Endodermal cell (in vitro differentiated cells): Measurements from ENCODE around the gene NAALADL2. TPM values are rescaled to one million over a fixed set of nuclear protein-coding genes. Genes with fewer than 3 reads are reported as not detected.

ENCODE experiments used
- DNase-seq: peaks from one replicate; pipeline ENCODE4 v3.0.0-alpha.2; 2017
- H3K27ac ChIP-seq: 2 replicates; pipeline ENCODE4 v1.5.1; 2013; ENCODE audit warnings: mild to moderate bottlenecking, low read depth, low read length, moderate library complexity
- H3K27me3 ChIP-seq: 2 replicates; pipeline ENCODE4 v1.6.1; 2013; ENCODE audit warnings: mild to moderate bottlenecking, low read length, moderate library complexity; ENCODE audit not compliant: insufficient read depth, control insufficient read depth, poor library complexity, severe bottlenecking
- H3K36me3 ChIP-seq: 2 replicates; pipeline ENCODE4 v1.7.0; 2013; ENCODE audit warnings: mild to moderate bottlenecking, low read length, moderate library complexity; ENCODE audit not compliant: control insufficient read depth, insufficient read depth
- H3K4me1 ChIP-seq: one replicate; pipeline ENCODE4 v1.7.0; 2013; ENCODE audit warnings: low read length; ENCODE audit not compliant: control insufficient read depth, insufficient read depth
- H3K4me3 ChIP-seq: 2 replicates; pipeline ENCODE4 v1.5.1; 2013; ENCODE audit warnings: mild to moderate bottlenecking, low read length, moderate library complexity
- H3K9ac ChIP-seq: 2 replicates; pipeline ENCODE4 v1.6.1; 2013; ENCODE audit warnings: mild to moderate bottlenecking, low read length, moderate library complexity; ENCODE audit not compliant: poor library complexity, severe bottlenecking; ENCODE audit errors: extremely low read depth
- H3K9me3 ChIP-seq: 2 replicates; pipeline ENCODE4 v1.6.1; 2013; ENCODE audit warnings: mild to moderate bottlenecking, low read length, moderate library complexity; ENCODE audit not compliant: control insufficient read depth
- H3K27ac Mint-ChIP-seq: 2 replicates; pipeline ENCODE4 v1.8.0; 2020; ENCODE audit warnings: mixed read lengths
- H3K27me3 Mint-ChIP-seq: 2 replicates; pipeline ENCODE4 v1.8.0; 2021; ENCODE audit warnings: mild to moderate bottlenecking, mixed read lengths; ENCODE audit not compliant: insufficient read depth
- H3K36me3 Mint-ChIP-seq: 2 replicates; pipeline ENCODE4 v1.8.0; 2020; ENCODE audit warnings: low read depth, mixed read lengths
- H3K4me1 Mint-ChIP-seq: 2 replicates; pipeline ENCODE4 v1.8.0; 2020; ENCODE audit warnings: mixed read lengths
- H3K4me3 Mint-ChIP-seq: 2 replicates; pipeline ENCODE4 v1.8.0; 2020; ENCODE audit warnings: mild to moderate bottlenecking, moderate library complexity, mixed read lengths
- H3K9me3 Mint-ChIP-seq: 2 replicates; pipeline ENCODE4 v1.8.0; 2020; ENCODE audit warnings: mild to moderate bottlenecking, mixed read lengths
- CTCF ChIP-seq: fragments of 200-600 bp; sonication (generic); conservative IDR thresholded peaks from 2 replicates; pipeline ENCODE4 v1.5.0; 2021; ENCODE audit warnings: antibody characterized with exemption, mild to moderate bottlenecking
- WGBS, 2 experiments: methylation state at CpG; one replicate each; pipeline versions ENCODE4 v1.1.5 to v1.1.7; 2013; ENCODE audit warnings: missing lambda C conversion rate in 2 of 2, mixed read lengths in 1 of 2; ENCODE audit not compliant: insufficient coverage in 1 of 2, insufficient read length in 1 of 2; 5-methylcytosine and 5-hydroxymethylcytosine counted together
- total RNA-seq, 2 donors: library from RNA; stranded (reverse); fragmentation: NEBNext Ultra II Directional in 1 of 2; extraction: Animal tissue kit (Norgen Biotek cat#: 25700) in 1 of 2; gene quantifications; 2 replicates in 1 of 2; 3 replicates in 1 of 2; pipeline ENCODE4 v1.2.1, GENCODE V29; 2021

NAALADL2 gene
- total RNA-seq, 2 donors from 2014 or later = 1.6 to 1.8 TPM

DNA sequence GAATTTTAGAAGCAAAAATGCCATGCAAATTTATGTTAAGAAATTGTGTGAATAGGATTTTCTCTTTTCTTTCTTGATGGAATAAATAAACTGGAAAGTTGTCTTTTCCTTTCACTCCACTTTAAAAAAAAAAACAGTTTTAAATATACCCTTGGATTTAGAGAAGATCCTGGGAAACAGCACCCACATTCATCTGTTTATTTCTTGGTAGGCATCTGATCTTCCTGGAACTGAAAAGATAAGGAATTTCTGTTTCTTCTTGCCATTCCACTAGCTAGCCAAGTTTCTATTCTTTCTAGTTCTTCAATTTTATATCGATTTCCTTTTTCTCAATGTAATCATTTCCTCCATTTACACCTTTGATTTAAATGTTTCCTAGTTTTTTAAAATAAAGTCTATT, 420.8 kb downstream of the NAALADL2 start:
- no peak overlapping the region for H3K27ac Mint-ChIP-seq
- no peaks in the 10 kb centered on the region for H3K9me3 Mint-ChIP-seq
- no peak overlapping the region for H3K4me3 Mint-ChIP-seq
- peaks cover 4% of the 10 kb centered on the region for H3K4me1 Mint-ChIP-seq
- H3K27me3 Mint-ChIP-seq = no peaks in the 10 kb centered on the region
- H3K27ac ChIP-seq = no peak overlapping the region
- H3K27me3 ChIP-seq = no peaks in the 10 kb centered on the region
- H3K36me3 Mint-ChIP-seq = no peaks in the 10 kb centered on the region
- H3K9me3 ChIP-seq = no peaks in the 10 kb centered on the region
- 73 to 100% methylated on average over 1 of the region's 1 CpG for WGBS, 2 experiments
- no peak for TF ChIP-seq CTCF
- no peak for DNase-seq
- no peak overlapping the region for H3K9ac ChIP-seq
- H3K36me3 ChIP-seq = no peaks in the 10 kb centered on the region
- no peak overlapping the region for H3K4me3 ChIP-seq
- H3K4me1 ChIP-seq = no peaks in the 10 kb centered on the region

DNA sequence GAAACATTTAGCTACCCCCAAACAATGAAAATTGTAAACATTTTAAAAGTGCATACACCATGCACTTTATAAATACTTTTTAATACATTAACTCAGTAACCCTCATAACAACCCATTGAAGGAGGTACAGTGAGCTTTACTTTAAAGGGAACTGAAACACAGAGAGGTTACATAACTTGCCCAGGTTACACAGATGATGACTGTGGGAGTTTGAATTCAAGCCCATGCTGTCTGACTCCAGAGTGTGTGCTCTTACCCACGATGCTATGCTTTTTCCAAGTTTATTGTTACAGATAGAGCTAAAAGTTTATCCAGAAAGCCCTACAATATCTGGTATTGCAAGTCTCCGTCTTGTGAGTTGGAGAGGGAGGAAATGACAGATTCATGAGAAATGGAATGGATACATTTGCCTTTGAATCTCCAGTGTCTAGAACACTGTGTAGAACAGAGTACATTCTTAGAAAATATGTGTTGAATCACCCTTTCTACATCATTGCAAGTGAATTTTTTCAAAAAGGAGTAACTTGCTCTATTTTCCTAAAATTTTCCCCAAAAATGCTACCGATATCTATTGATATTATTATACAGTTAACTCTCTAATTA, 428.3 kb downstream of the NAALADL2 start:
- no peaks in the 10 kb centered on the region for H3K4me1 Mint-ChIP-seq
- 85 to 92% methylated on average over 2 to 3 of the region's 3 CpGs for WGBS, 2 experiments

GRCh38 chr3:175288621-175289020, 429.5 kb downstream of the NAALADL2 start:
- TF ChIP-seq CTCF = no peak
- Histone ChIP-seq H3K9ac (no peak overlapping the region), H3K27me3 (no peaks in the 10 kb centered on the region), H3K4me1 (no peaks in the 10 kb centered on the region), H3K4me3 (no peak overlapping the region), H3K36me3 (no peaks in the 10 kb centered on the region), H3K9me3 (no peaks in the 10 kb centered on the region), H3K27ac (no peak overlapping the region)
- no peak for DNase-seq
- Mint-ChIP-seq H3K27ac (no peak overlapping the region), H3K36me3 (no peaks in the 10 kb centered on the region), H3K4me1 (no peaks in the 10 kb centered on the region), H3K9me3 (no peaks in the 10 kb centered on the region), H3K4me3 (no peak overlapping the region), H3K27me3 (no peaks in the 10 kb centered on the region)
- 98 to 100% methylated on average over 2 to 4 of the region's 4 CpGs for WGBS, 2 experiments

More for the DNA sequence above, 428.3 kb downstream of the NAALADL2 start:
- H3K27ac Mint-ChIP-seq = no peak overlapping the region
- no peak overlapping the region for H3K4me3 Mint-ChIP-seq
- Histone ChIP-seq H3K9me3 (no peaks in the 10 kb centered on the region), H3K4me1 (no peaks in the 10 kb centered on the region), H3K27me3 (no peaks in the 10 kb centered on the region), H3K4me3 (no peak overlapping the region), H3K36me3 (no peaks in the 10 kb centered on the region), H3K9ac (no peak overlapping the region), H3K27ac (no peak overlapping the region)
- H3K36me3 Mint-ChIP-seq = no peaks in the 10 kb centered on the region
- no peak for TF ChIP-seq CTCF
- H3K9me3 Mint-ChIP-seq = no peaks in the 10 kb centered on the region
- no peaks in the 10 kb centered on the region for H3K27me3 Mint-ChIP-seq
- DNase-seq = no peak
